ENCODE measurements around the gene SLC46A2.

SLC46A2 gene

GRCh38 chr9:112878752-112879151 is 11.9 kb downstream of the SLC46A2 start:
- TF ChIP-seq CTCF (conservative IDR thresholded peaks at IDR 0.05; ENCODE audit: low read depth, low read length), result no peak
- no peak for DNase-seq (ENCODE audit: low read depth)

GRCh38 chr9:112873773-112874405 is 16.8 kb downstream of the SLC46A2 start:
- DNase-seq (ENCODE audit: low read depth), result no peak
- TF ChIP-seq CTCF (conservative IDR thresholded peaks at IDR 0.05; ENCODE audit: low read depth, low read length), result no peak
- H3K4me3 ChIP-seq (ENCODE audit: low read length), result no peak overlapping the region

More at GRCh38 chr9:112878752-112879151, 11.9 kb downstream of the SLC46A2 start:
- no peak overlapping the region for H3K4me3 ChIP-seq (ENCODE audit: low read length)

- no peak for TF ChIP-seq CTCF (conservative IDR thresholded peaks at IDR 0.05; ENCODE audit: low read depth, low read length)
- no peak for DNase-seq (ENCODE audit: low read depth)
- H3K4me3 ChIP-seq (ENCODE audit: low read length), result no peak overlapping the region
Measured at GRCh38 chr9:112872019-112872418, 18.7 kb downstream of the SLC46A2 start.

GRCh38 chr9:112870556-112870955 is 20.1 kb downstream of the SLC46A2 start:
- no peak for TF ChIP-seq CTCF (conservative IDR thresholded peaks at IDR 0.05; ENCODE audit: low read depth, low read length)
- DNase-seq (ENCODE audit: low read depth), result no peak
- no peak overlapping the region for H3K4me3 ChIP-seq (ENCODE audit: low read length)

- TF ChIP-seq CTCF (conservative IDR thresholded peaks at IDR 0.05; ENCODE audit: low read depth, low read length), result no peak
- DNase-seq (ENCODE audit: low read depth), result no peak
- H3K4me3 ChIP-seq (ENCODE audit: low read length), result no peak overlapping the region
Measured at GRCh38 chr9:112869917-112870316, 20.8 kb downstream of the SLC46A2 start.

- no peak for TF ChIP-seq CTCF (conservative IDR thresholded peaks at IDR 0.05; ENCODE audit: low read depth, low read length)
- no peak for DNase-seq (ENCODE audit: low read depth)
- no peak overlapping the region for H3K4me3 ChIP-seq (ENCODE audit: low read length)
Measured at GRCh38 chr9:112869041-112869529, 21.6 kb downstream of the SLC46A2 start.

- no peak overlapping the region for H3K4me3 ChIP-seq (ENCODE audit: low read length)
- no peak for DNase-seq (ENCODE audit: low read depth)
- TF ChIP-seq CTCF (conservative IDR thresholded peaks at IDR 0.05; ENCODE audit: low read depth, low read length), result no peak
Measured at GRCh38 chr9:112868461-112868860, 22.2 kb downstream of the SLC46A2 start.

All from retinal pigment epithelial cell (primary cell).